ENCODE measurements around the gene MARVELD2. TPM values are rescaled to one million over a fixed set of nuclear protein-coding genes. Genes with fewer than 3 reads are reported as not detected.

Gene MARVELD2
- total and polyA plus RNA-seq, 2 donors (not counting 1 experiment from before 2014, with no cell fraction given) = 0.19 to 0.94 TPM

- Histone ChIP-seq H3K27me3 (replicated peaks in 1 of 4; ENCODE audit: control extremely low read depth in 1 of 4, control insufficient read depth in 3 of 4, insufficient read depth in 4 of 4, low read length in 3 of 4) (peaks cover 0 to 21% (median 8%) of the 10 kb centered on the region in 4 experiments), H3K9me3 (ENCODE audit: control extremely low read depth in 1 of 3, control insufficient read depth in 2 of 3, insufficient read depth in 1 of 3, low read length in 2 of 3) (peaks cover 0 to 4% (median 0%) of the 10 kb centered on the region in 3 donors), H3K9ac (ENCODE audit: low read length) (no peak overlapping the region), H4K20me1 (ENCODE audit: control insufficient read depth, insufficient read depth, low read length, poor library complexity, severe bottlenecking) (no peaks in the 10 kb centered on the region), H3K36me3 (replicated peaks in 1 of 2; ENCODE audit: control extremely low read depth in 1 of 2, control insufficient read depth in 1 of 2, extremely low read depth in 1 of 2, insufficient read depth in 2 of 2, low read length in 1 of 2) (no peaks in the 10 kb centered on the region), H3K79me2 (ENCODE audit: control insufficient read depth, insufficient read depth, low read length) (no peaks in the 10 kb centered on the region), H3K27ac (ENCODE audit: low read length in 2 of 2) (no peak overlapping the region), H2AFZ (ENCODE audit: insufficient read depth, low read depth, low read length, poor library complexity, severe bottlenecking) (no peak overlapping the region), H3K4me3 (ENCODE audit: control extremely low read depth in 1 of 5, extremely low read depth in 1 of 5, insufficient read depth in 1 of 5, low read depth in 2 of 5, low read length in 4 of 5) (no peak overlapping the region), H3K4me2 (replicated peaks; ENCODE audit: low read depth, low read length, poor library complexity, severe bottlenecking) (no peak overlapping the region), H3K4me1 (ENCODE audit: control insufficient read depth in 2 of 2, insufficient read depth in 2 of 2, low read length in 2 of 2) (peaks cover 20 to 22% of the 10 kb centered on the region in 2 donors)
- CTCF ChIA-PET = no interaction called here
- TF ChIP-seq EZH2 (IDR thresholded peaks at IDR 0.05; ENCODE audit: borderline replicate concordance, insufficient read depth, low read depth, low read length, poor library complexity, severe bottlenecking) = no peak
- TF ChIP-seq CTCF (IDR thresholded peaks at IDR 0.05) = no peak
- POLR2A ChIA-PET = no interaction called here
- Mint-ChIP-seq H3K9me3 (ENCODE audit: insufficient read depth) (no peaks in the 10 kb centered on the region), H3K4me1 (peaks cover 17% of the 10 kb centered on the region), H3K27ac (no peak overlapping the region), H3K4me3 (no peak overlapping the region), H3K27me3 (peaks cover 42% of the 10 kb centered on the region)
- ATAC-seq (ENCODE audit: low read depth) = no peak
- intact Hi-C loops (cut with micrococcal nuclease) = no loop called here
- no CpG with 5 or more reads among the region's 4 CpGs for WGBS (ENCODE audit: insufficient coverage)
- no peak for DNase-seq
These were observed 74.3 kb downstream of the MARVELD2 start for GRCh38 chr5:69489246-69489645.

GRCh38 chr5:69491027-69491426 is 76.1 kb downstream of the MARVELD2 start:
- Histone ChIP-seq H3K4me3 (ENCODE audit: control extremely low read depth in 1 of 5, extremely low read depth in 1 of 5, insufficient read depth in 1 of 5, low read depth in 2 of 5, low read length in 4 of 5) (no peak overlapping the region), H3K36me3 (replicated peaks in 1 of 2; ENCODE audit: control extremely low read depth in 1 of 2, control insufficient read depth in 1 of 2, extremely low read depth in 1 of 2, insufficient read depth in 2 of 2, low read length in 1 of 2) (no peaks in the 10 kb centered on the region), H3K27ac (ENCODE audit: low read length in 2 of 2) (no peak overlapping the region), H3K4me1 (ENCODE audit: control insufficient read depth in 2 of 2, insufficient read depth in 2 of 2, low read length in 2 of 2) (peaks cover 20 to 22% of the 10 kb centered on the region in 2 donors), H2AFZ (ENCODE audit: insufficient read depth, low read depth, low read length, poor library complexity, severe bottlenecking) (no peak overlapping the region), H3K9ac (ENCODE audit: low read length) (no peak overlapping the region), H3K79me2 (ENCODE audit: control insufficient read depth, insufficient read depth, low read length) (no peaks in the 10 kb centered on the region), H3K27me3 (replicated peaks in 1 of 4; ENCODE audit: control extremely low read depth in 1 of 4, control insufficient read depth in 3 of 4, insufficient read depth in 4 of 4, low read length in 3 of 4) (peaks cover 0 to 26% (median 21%) of the 10 kb centered on the region in 4 experiments), H3K4me2 (replicated peaks; ENCODE audit: low read depth, low read length, poor library complexity, severe bottlenecking) (no peak overlapping the region), H3K9me3 (ENCODE audit: control extremely low read depth in 1 of 3, control insufficient read depth in 2 of 3, insufficient read depth in 1 of 3, low read length in 2 of 3) (peaks cover 0 to 4% (median 0%) of the 10 kb centered on the region in 3 donors), H4K20me1 (ENCODE audit: control insufficient read depth, insufficient read depth, low read length, poor library complexity, severe bottlenecking) (no peaks in the 10 kb centered on the region)
- no peaks in the 10 kb centered on the region for H3K9me3 Mint-ChIP-seq (ENCODE audit: insufficient read depth)
- no CpG with 5 or more reads among the region's 2 CpGs for WGBS (ENCODE audit: insufficient coverage)
- ChIA-PET POLR2A (no interaction called here), CTCF (no interaction called here)
- ATAC-seq (ENCODE audit: low read depth) (no peak), DNase-seq (no peak)
- no peak for TF ChIP-seq CTCF (IDR thresholded peaks at IDR 0.05)
- TF ChIP-seq EZH2 (IDR thresholded peaks at IDR 0.05; ENCODE audit: borderline replicate concordance, insufficient read depth, low read depth, low read length, poor library complexity, severe bottlenecking) = no peak
- no peak overlapping the region for H3K27ac Mint-ChIP-seq
- H3K4me3 Mint-ChIP-seq = peak overlapping the region; percentile 3
- peaks cover 50% of the 10 kb centered on the region for H3K27me3 Mint-ChIP-seq
- peaks cover 17% of the 10 kb centered on the region for H3K4me1 Mint-ChIP-seq
- intact Hi-C loops (cut with micrococcal nuclease) = no loop called here

Data from B cell (primary cell).